T47D (cell line): ENCODE results near the gene TSPEAR.
"Not testable (repeated sequence)": the region's sequence is repeated elsewhere in the genome, so short reads cannot be mapped to it uniquely, and the experiment has no call there.

Experiments
- DNase-seq, 2 experiments: peaks; one replicate each; pipeline versions ENCODE4 v3.0.0 to v3.0.0-alpha.2; 2011 to 2012; ENCODE audit warnings: low read depth in 1 of 2, low spot score in 1 of 2
- JUND ChIP-seq: IDR thresholded peaks from 2 replicates; pipeline ENCODE4 v1.6.1; 2012; ENCODE audit warnings: low read depth
- in situ Hi-C: cut with HindIII; loops from 2 replicates; pipeline ENCODE4 v1.10.0; 2016; ENCODE audit warnings: low sequenced_read_pairs, low pct_unique_long_range_greater_than_20kb

Gene TSPEAR

GRCh38 chr21:44589094-44589493 is 122.3 kb downstream of the TSPEAR start:
- TF ChIP-seq JUND: no peak
- in situ Hi-C loops: no loop called here
- DNase-seq: no peak

DNA sequence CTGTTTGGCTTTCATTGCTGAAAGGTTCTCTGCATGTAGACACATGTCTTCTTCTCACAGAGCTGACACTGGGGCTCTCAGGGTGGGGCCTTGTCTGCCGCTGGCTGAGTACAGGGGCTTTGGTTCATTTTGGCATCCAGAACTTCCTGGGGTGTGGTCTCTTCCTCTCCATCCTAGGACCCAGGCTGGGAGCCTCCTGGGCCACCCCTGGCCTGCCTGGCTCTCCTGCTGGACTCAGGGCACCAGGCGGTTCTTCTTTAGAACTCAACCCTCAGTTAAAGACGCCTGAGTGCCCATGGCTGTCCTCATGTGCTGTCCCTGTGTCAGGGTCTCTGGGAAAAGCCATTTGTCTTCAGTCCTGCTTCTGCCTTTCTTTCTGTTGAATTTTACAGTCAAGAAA is 125.5 kb downstream of the TSPEAR start:
- no peak for DNase-seq
- in situ Hi-C loops: no loop called here
- no peak for TF ChIP-seq JUND

DNA sequence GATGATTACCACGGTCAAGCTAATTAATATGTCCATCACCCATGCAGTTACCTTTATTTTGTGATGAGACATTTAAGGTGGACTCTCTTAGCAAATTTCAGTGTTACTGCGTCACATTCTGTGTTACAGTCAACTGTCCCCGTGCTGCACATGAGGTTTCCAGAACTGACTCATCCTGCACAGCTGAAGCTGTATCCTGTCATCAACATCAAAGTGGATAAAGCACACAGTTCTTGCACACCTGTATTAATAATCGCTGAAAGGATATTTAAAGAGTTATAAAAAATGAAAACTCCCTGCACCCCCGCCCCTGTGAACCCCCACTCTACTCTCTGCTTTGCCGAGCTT is 127.6 kb downstream of the TSPEAR start:
- in situ Hi-C loops: no loop called here
- no peak for DNase-seq
- TF ChIP-seq JUND: no peak

DNA sequence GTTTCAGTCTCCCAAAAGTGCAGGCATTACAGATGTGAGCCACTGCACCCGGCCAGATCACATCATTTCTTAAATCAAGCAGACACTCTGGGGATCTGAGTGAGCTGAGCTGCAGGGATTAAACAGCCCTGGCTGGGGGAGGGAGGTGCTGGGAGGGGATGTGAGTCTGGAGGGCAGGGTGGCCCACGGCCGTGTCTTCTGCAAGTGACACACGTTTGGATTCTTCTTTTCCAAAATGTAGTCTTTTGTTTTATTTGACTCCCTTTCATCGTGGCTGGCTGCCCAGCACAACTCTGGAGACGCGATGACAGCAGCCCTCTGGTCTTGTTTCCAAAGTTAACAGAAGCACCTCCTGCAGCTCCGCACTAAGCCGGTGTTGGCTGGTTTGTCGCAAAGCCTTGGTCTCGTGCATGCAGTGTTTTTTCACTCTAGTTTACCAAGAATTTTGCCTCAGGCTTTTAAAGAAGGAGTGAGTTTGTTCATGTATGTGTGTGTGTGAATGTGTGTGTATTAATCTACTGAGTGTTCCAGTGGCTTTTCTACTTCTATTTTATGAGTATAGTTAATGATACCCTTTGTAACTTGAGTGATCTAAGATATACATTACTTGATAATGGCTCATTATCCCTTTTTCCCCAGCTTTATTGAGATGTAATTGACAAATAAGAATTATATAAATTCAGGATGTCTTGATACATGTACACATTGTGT is 128.1 kb downstream of the TSPEAR start:
- DNase-seq: peak in 1 of 2 experiments; percentile 61
- no peak for TF ChIP-seq JUND
- in situ Hi-C loops: no loop called here

DNA sequence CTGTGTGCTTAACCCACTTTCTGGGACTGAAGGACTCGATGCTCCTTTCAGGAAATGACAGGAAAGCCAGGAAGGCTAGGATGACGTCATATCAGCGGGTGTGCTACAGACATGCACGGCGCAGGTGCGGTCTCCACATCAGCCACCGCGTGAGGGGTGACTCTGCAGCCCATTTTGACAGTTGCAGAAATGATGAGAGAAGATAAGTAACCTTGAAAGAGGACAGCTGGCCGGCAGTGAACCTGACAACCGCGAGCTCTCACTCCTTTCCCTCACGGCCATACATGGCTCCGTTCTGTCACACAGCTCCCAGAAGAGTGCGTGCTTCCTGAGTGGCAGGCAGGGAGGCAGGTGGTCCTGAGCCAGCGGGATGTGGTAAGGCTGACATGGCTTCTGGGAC is 129.3 kb downstream of the TSPEAR start:
- DNase-seq: no peak
- in situ Hi-C loops: no loop called here
- no peak for TF ChIP-seq JUND

DNA sequence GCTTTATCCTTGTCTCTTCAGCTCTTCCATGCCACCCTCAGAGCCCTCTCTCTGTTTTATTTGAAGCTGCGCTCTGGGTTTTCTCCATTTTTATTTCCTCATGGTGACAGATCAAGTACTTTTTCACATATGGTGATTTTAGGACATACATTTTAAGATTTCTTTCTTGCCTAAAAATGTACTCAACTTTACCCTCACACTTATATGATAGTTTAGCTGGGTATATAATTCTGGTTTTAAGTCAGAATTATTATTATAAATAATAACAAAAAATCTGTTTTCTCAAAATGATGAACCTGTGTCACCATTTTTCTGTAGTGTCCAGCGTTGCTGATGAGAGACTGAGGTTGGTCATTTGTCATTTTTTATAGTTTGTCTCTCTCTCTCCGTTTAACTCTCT is 130.2 kb downstream of the TSPEAR start:
- TF ChIP-seq JUND: no peak
- DNase-seq: no peak
- in situ Hi-C loops: no loop called here

- peak in 1 of 2 experiments; percentile 36 for DNase-seq
- in situ Hi-C loops: not testable (repeated sequence)
Observed at GRCh38 chr21:44580231-44580821, 131.0 kb downstream of the TSPEAR start, which contains the start of gene KRTAP10-5. TSS of gene KRTAP10-5 (minus strand) at chr21:44580604. CDS start at chr21:44580578, 26 bp downstream.

GRCh38 chr21:44579833-44580144 is 131.6 kb downstream of the TSPEAR start:
- in situ Hi-C loops: no loop called here
- TF ChIP-seq JUND: no peak
- DNase-seq: no peak

DNA sequence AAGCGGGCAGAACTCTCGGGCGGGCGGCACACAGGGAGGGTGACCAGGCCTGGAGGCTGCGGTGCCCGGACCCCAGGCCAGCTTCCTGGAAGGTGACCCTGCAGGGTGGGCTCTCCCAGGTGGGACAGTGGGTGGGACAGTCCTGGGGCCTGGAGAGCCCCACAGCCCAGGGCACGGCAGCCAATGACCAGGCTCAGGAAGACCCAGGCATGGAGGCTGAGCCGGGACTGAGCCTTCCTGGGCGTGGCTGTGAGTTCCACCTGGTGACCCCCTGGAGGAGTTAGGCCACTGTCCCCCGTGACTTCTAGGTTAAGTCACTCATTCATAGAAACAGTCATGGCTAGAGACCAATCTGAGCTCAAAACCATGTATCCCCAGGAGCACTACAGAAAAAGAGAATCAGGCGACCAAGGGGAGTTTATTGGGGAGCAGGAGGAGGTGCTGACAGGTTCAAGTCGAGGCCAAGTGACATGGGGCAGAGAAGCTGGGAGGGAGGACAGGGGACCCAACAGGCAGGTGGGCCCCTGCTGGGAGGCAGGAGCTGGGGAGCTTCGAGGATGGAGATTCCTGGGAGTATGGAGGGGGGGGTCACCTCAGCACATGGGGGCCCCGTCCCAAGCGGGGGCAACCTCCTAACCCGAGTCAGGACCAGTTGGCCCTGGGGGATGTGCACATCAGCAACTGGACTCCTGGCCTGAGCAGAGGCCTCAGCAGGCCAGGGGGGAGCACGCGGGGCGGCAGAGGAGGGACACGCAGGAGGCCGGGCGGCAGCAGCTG is 132.1 kb downstream of the TSPEAR start:
- DNase-seq: no peak
- in situ Hi-C loops: no loop called here
- TF ChIP-seq JUND: no peak

DNA sequence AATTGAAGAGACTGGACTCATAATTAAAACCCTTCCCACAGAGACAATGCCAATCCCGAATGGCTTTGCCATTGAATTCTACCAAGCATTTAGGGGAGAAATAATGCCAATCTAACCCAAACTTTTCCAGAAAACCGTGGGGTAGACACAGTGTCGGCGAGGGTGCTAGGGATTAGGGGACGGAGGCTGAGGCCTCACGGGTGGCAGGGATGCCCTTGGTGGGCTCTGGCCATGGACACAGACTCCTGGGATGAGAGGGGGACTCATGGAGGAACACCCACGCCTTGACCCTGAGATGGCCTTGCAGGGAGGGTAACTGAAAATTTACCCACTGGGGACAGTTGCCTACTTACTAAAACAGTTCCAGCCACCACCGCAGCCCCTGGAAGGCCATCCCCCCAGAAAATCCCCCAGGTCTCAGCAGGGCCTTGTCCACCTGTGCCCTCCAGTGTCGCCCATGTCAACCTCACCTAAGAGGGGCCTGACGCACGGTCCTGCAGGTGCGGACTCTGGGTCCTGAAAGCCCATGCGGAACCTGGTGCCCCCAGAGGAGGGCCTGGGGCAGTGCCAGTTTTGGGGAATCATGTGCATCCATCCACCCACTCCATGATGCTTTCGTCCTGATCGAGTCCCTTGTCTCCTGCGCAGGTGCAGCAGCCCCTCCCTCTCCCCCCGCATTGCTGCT is 132.9 kb downstream of the TSPEAR start:
- no peak for TF ChIP-seq JUND
- in situ Hi-C loops: no loop called here
- no peak for DNase-seq

GRCh38 chr21:44576025-44576420 is 135.3 kb downstream of the TSPEAR start:
- DNase-seq: no peak
- in situ Hi-C loops: no loop called here
- no peak for TF ChIP-seq JUND

GRCh38 chr21:44575307-44576024 is 135.9 kb downstream of the TSPEAR start:
- DNase-seq: no peak
- TF ChIP-seq JUND: no peak
- in situ Hi-C loops: no loop called here
